B cell (primary cell): ENCODE measurements around the gene MPZL2.

ENCODE experiments used
- CTCF ChIP-seq: fragments of 200-600 bp; IDR thresholded peaks from one replicate; pipeline ENCODE4 v1.8.0; 2022; ENCODE audit warnings: antibody characterized with exemption, mild to moderate bottlenecking
- EZH2 ChIP-seq: IDR thresholded peaks from 2 replicates; pipeline ENCODE4 v1.6.1; 2012; ENCODE audit warnings: borderline replicate concordance, low read depth, mild to moderate bottlenecking, moderate library complexity, low read length; ENCODE audit not compliant: insufficient read depth, poor library complexity, severe bottlenecking

DNA sequence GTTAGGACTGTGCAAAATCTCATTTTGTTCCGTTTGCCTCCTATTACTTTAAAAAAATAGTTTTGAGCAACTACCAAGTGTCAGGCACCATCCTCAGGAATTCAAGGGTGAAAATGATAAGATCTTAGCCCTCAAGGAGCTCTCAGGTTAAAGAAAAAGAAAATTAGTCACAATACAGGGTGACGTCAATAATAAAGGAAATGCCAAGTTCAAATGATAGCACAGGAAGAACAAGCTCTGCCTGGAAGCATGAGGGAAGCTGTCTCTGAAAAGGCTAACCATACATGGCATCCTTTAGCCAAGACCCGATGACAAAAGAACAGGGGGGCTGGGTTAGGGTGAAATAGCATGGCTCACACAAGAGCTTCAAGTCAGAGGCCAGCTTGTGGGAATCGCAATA is 11.1 kb upstream of the MPZL2 start:
- TF ChIP-seq CTCF: no peak
- TF ChIP-seq EZH2: no peak
